Stimulated activated CD8-positive, alpha-beta memory T cell treated with anti-CD3 and anti-CD28 coated beads, Interleukin-7, amount 100 ng/mL, for 48 hours (primary cell): ENCODE results near the gene SWI5.
"Not testable (repeated sequence)": the region's sequence is repeated elsewhere in the genome, so short reads cannot be mapped to it uniquely, and the experiment has no call there.

ENCODE experiments used
- DNase-seq, 2 donors: peaks; one replicate each; pipeline ENCODE4 v3.0.0-alpha.2; 2020; ENCODE audit warnings: low read depth in 1 of 2; ENCODE audit errors: extremely low read depth in 1 of 2

The SWI5 gene

DNA sequence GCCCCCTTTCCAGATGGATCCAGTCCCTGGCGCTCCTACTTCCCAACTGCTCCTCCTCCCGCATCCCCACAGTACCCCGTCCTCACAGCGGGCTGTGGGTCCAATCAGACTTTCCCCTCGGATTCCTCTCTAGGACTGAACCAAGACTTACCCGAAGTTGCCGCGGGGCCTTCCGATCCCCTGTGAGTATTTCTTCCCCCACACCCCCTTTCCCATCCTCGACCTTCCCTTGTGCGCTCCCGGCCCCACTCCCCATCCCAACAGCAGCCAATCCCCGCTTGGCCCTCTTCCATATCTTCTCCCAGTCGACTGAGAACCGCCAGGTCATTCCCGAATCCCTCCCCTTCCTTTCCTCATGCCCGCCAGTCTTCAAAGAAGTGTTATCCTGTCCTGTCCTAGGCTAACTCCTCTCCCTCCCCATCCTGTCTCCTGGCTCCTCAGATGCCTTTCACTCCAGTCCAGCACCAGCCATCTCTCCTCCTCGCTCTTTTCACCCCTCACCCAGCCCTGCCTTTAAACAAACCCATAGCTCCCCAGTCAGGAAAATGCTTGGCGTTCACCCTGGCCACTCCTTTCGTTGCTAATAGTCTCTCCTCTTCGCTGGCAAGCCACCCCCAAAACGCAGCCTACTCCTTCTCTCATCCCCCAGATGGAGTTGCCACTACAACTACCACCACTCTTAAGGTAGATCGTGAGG is 646 bp downstream of the SWI5 start:
- no peak for DNase-seq

- not testable (repeated sequence) for DNase-seq
Observed at GRCh38 chr9:128279088-128280073, 3.3 kb downstream of the SWI5 start.

DNA sequence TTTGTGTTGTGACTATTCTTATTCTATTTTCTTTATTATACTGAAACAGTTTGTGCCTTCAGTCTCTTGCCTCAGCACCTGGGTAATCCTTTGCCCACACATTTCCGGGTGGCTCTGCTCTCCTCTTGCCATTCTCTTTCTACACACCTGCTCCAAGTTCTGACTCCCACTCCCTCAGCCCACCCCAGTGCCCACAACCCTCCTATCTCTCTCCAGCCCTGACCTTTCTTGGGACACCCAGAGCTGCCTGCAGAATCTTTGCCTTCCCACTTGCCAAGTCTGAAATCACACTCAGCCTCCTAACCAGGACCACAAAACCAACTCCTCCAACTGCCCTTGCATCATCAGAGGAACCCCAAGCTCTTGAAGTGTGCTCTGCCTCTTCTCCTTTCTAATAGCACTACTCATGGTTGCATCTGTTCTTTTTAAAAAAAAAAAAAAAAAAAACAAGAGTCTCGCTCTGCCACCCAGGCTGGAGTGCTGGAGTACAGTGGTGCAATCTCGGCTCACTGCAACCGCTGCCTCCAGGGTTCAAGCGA is 4.1 kb downstream of the SWI5 start:
- DNase-seq: no peak

- no peak for DNase-seq
Observed at GRCh38 chr9:128282500-128282899, 6.4 kb downstream of the SWI5 start.

- DNase-seq: no peak
Observed at GRCh38 chr9:128285033-128285784, 9.1 kb downstream of the SWI5 start.

GRCh38 chr9:128286440-128286839 is 10.4 kb downstream of the SWI5 start:
- no peak for DNase-seq

- DNase-seq: no peak
Observed at GRCh38 chr9:128288273-128289004, 12.4 kb downstream of the SWI5 start.

GRCh38 chr9:128292009-128292408 is 15.9 kb downstream of the SWI5 start:
- DNase-seq: no peak

- no peak for DNase-seq
Observed at GRCh38 chr9:128293091-128293490, 17.0 kb downstream of the SWI5 start.

DNA sequence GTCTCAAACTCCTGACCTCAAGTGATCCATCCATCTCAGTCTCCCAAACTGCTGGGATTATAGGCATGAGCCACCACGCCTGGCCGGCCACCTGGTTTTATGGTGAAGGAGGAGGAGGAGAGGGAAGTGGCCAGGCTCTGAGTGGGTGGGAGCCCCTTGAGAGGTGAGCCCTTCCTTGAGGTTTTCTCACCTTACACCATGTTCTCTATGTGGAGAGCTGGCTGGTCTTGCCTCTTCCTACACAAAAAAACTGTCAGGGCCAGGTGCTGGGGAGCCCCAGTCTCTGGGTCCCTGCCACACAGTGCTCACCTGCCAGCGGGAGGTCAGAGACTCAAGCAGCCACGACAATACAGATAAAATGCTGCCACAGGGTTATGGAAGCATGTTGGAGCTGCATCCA is 18.1 kb downstream of the SWI5 start:
- DNase-seq: no peak

DNA sequence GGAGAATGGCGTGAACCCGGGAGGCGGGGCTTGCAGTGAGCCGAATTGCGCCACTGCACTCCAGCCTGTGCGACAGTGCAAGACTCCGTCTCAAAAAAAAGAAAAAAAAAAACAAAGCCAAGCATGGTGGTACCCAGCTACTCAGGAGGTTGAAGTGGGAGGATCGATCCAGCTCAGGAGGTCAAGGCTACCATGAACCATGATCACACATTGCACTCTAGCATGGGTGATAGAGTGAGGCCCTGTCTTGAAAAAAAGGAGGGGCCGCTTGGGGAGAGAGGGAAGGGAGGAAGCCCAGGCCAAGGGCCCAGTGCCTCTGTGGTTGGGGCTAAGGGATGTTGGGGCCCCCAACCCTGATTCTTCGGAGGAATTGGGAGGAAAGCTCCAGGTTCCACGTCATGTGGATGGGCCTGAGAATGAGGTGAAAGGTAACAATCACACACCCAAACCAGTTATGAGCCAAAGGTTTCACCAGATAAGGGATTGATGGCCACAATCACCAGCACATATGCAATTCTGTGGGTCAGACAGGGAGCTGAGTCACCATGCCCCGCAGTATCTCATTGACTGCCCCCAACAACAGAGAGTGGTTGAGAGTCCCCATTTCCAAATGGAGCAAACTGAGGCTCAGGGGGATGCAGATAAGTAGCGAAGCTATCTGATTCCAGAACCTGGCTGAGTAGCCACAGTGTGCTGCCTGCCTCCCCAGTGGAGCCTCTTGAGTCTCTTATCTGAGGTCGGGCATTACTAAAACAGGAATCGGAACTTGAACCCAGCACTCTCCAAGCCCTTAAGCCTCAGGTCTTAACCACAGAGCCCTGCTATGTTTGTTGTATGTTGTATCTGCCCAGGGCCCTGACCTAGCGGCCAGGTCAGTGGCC is 20.5 kb downstream of the SWI5 start:
- DNase-seq: no peak

DNA sequence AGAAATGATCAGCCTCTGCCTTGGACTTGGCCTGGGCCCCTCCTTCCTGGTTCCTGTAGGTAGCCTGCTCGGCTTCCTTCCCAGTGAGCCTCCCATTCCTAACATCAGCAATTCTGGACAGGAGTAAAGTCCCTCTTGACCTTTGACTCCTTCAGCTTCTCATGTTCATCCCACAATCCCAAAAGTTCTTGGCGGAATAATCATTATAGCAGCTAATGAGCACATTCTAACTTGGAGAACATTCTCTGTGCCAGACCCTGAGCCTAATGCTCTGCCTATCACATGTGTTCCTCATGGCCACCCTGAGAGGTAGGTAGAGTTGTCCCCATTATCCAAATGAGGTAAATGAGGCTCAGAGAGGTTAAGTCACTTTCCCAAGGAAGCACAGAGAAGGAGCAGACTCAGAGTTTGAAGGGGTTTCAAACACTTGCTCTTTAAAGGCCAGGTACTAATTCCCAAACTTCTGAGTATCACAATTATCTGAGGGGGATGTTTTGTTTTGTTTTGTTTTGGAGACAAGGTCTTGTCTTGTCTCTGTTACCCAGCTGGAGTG is 21.2 kb downstream of the SWI5 start:
- DNase-seq: no peak

DNA sequence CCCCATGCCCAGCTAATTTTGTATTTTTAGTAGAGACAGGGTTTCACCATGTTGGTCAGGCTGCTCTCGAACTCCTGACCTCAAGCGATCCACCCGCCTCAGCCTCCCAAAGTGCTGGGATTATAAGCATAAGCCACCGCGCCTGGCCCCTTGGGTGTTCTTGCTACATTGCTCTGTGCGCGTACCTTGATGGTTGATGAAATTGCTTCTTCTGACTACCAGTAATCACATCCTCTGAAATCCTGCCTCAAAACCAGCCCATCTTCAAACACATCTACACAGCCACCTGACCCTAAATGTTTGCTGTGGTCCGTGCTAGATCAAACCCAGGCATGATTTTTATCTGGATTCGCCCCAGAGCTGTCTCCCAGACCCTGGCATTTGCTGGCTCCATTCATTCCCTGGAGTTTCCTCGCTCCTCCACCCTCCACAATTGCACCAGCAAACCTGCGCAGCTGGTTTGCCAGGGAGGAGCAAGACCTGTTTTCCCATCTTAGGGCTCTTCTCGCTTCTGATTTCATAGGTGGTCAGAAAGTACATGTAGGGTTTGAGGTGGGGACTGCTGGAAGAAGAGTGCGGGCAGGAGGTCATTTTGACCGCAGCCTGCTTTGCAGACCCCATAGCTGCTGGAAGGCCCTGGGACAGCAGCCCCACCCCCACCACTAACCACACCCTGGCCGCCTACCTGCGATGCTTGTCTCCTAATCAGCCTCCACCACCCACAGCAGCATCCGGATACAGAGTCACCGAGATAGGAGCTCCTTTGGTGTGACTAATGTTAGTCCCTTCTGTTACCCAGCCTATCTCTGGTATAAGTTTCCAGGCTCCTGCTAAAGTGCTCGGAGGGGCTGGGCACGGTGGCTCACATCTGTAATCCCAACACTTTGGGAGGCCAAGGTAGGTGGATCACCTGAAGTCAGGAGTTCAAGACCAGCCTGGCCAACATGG is 22.7 kb downstream of the SWI5 start:
- no peak for DNase-seq

- no peak for DNase-seq
Observed at GRCh38 chr9:128304136-128304970, 28.3 kb downstream of the SWI5 start.

GRCh38 chr9:128304971-128305288 is 28.9 kb downstream of the SWI5 start:
- no peak for DNase-seq

- DNase-seq: no peak
Observed at GRCh38 chr9:128309551-128309950, 33.5 kb downstream of the SWI5 start.

DNA sequence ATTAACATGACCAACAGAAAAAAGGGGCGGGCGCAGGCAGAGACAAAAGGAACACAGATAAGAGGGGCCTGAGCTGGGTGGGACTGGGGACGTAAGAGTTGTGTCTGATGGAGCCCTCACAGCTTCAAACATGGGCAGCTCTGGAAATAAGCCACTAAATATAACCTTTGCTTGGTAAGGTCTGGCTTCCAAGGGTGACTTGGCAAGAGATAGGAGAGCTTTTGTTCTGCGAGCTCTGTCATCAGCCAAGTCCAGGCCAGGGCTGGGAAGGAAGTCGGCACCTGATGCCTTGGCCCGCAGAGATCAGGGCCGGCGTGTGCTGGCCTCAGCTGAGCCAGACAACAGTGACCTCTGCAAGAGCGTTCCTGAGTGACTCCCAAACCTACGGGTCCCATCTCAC is 34.4 kb downstream of the SWI5 start:
- DNase-seq: no peak
